Gastroesophageal sphincter (tissue), 4 donors: Measurements from ENCODE around the gene TMEM150B. TPM values are rescaled to one million over a fixed set of nuclear protein-coding genes. Genes with fewer than 3 reads are reported as not detected.

Experiments used
- ATAC-seq: fragments of 150-250 bp; one replicate; pipeline ENCODE4 v1.9.1; 2016; ENCODE audit warnings: mild to moderate bottlenecking, moderate library complexity
- H3K27ac ChIP-seq, 4 donors: fragments of 200-600 bp; sonication (generic) in 3 of 4; 1 replicate in 3 of 4; 2 replicates in 1 of 4; pipeline ENCODE4 v1.5.1; 2016 to 2019
- H3K27me3 ChIP-seq: fragments of 200-600 bp; sonication (generic); one replicate; pipeline ENCODE4 v1.5.1; 2019
- H3K36me3 ChIP-seq, 2 donors: fragments of 200-600 bp; sonication (generic); one replicate each; pipeline ENCODE4 v1.5.1; 2019; ENCODE audit warnings: control low read depth in 1 of 2
- H3K4me1 ChIP-seq, 3 donors: fragments of 200-600 bp; sonication (generic); 1 replicate in 2 of 3; 2 replicates in 1 of 3; pipeline ENCODE4 v1.5.1; 2016 to 2019; ENCODE audit warnings: control low read depth in 2 of 3
- H3K4me3 ChIP-seq, 2 donors: fragments of 200-600 bp; sonication (generic); one replicate each; pipeline ENCODE4 v1.5.1; 2019; ENCODE audit warnings: mild to moderate bottlenecking in 1 of 2, moderate library complexity in 1 of 2
- H3K9me3 ChIP-seq, 3 donors: fragments of 200-600 bp; sonication (generic); one replicate each; pipeline ENCODE4 v1.5.1; 2017 to 2019; ENCODE audit warnings: control low read depth in 2 of 3
- CTCF ChIP-seq, 4 experiments: fragments of 200-600 bp in 2 of 4; fragments of 450-650 bp in 2 of 4; sonication (generic) in 1 of 4; IDR thresholded peaks; one replicate each; pipeline ENCODE4 v1.5.1; 2017 to 2019; ENCODE audit warnings: antibody characterized with exemption in 4 of 4, mild to moderate bottlenecking in 2 of 4, moderate library complexity in 2 of 4
- EP300 ChIP-seq: sonication (generic); formaldehyde crosslinking; IDR thresholded peaks from one replicate; pipeline ENCODE4 v1.6.1; 2017; ENCODE audit warnings: antibody characterized with exemption, mild to moderate bottlenecking
- POLR2A ChIP-seq, 2 donors: fragments of 450-650 bp; IDR thresholded peaks; one replicate each; pipeline ENCODE4 v1.6.1; 2017; ENCODE audit warnings: antibody characterized with exemption in 2 of 2, mild to moderate bottlenecking in 2 of 2, moderate library complexity in 1 of 2
- POLR2AphosphoS5 ChIP-seq: sonication (generic); formaldehyde crosslinking; IDR thresholded peaks from one replicate; pipeline ENCODE4 v1.6.1; 2017; ENCODE audit warnings: antibody characterized with exemption
- WGBS, 2 donors: methylation state at CpG; one replicate each; pipeline ENCODE4 v1.1.5; 2018; ENCODE audit warnings: low coverage in 1 of 2; 5-methylcytosine and 5-hydroxymethylcytosine counted together
- total RNA-seq, 4 donors: library from RNA; depleted of rRNA; stranded (reverse); fragments of >200 nt; gene quantifications; one replicate each; pipeline ENCODE4 v1.1.0, GENCODE V29; 2016

Gene TMEM150B
- total RNA-seq, 4 donors from 2014 or later: 2.2 to 12.4 (median 3.3) TPM; not detected in 1

DNA sequence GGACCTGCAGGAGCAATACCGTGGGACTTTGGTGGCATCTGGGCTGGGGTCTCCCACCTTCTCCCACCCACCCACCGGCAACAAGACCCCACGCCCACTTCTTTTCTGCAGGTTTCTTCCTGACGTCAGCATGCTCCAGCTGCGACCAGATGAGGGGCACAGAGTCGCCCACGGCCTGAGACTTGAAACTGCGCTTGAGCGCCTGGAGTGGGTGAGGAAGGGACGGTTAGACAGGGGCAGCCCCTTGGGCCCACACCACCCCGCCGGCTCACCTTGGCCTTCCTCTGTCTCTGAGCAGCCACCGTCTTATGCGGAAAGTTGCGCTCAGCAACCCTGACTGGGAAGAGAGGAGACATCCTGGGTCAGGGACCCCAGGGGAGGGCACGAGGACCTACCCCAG lies 35.8 kb upstream of the TMEM150B start:
- H3K4me3 ChIP-seq: no peak overlapping the region
- H3K27ac ChIP-seq: no peak overlapping the region
- H3K36me3 ChIP-seq: no peaks in the 10 kb centered on the region
- no peak for TF ChIP-seq POLR2A (IDR thresholded peaks at IDR 0.05)
- TF ChIP-seq CTCF (IDR thresholded peaks at IDR 0.05): no peak
- no peak for TF ChIP-seq POLR2AphosphoS5
- TF ChIP-seq EP300: no peak
- no peaks in the 10 kb centered on the region for H3K4me1 ChIP-seq
- 100% methylated on average over 1 of the region's 16 CpGs; no CpG with 5 or more reads in 1 of the 2 donors for WGBS, 2 donors
- H3K9me3 ChIP-seq: no peaks in the 10 kb centered on the region
- H3K27me3 ChIP-seq: peaks cover 74% of the 10 kb centered on the region
- no peak for ATAC-seq

GRCh38 chr19:55358943-55359908 lies 34.1 kb upstream of the TMEM150B start:
- ATAC-seq: no peak
- 80 to 88% methylated on average over 1 to 5 of the region's 32 CpGs for WGBS, 2 donors

GRCh38 chr19:55358493-55358892 lies 33.4 kb upstream of the TMEM150B start:
- H3K27ac ChIP-seq: no peak overlapping the region
- H3K9me3 ChIP-seq: no peaks in the 10 kb centered on the region
- TF ChIP-seq POLR2AphosphoS5 (no peak), CTCF (IDR thresholded peaks at IDR 0.05) (no peak), POLR2A (IDR thresholded peaks at IDR 0.05) (no peak), EP300 (no peak)
- H3K4me3 ChIP-seq: no peak overlapping the region
- no peaks in the 10 kb centered on the region for H3K36me3 ChIP-seq
- 92% methylated on average over 2 of the region's 19 CpGs; no CpG with 5 or more reads in 1 of the 2 donors for WGBS, 2 donors
- H3K4me1 ChIP-seq: peaks cover 0 to 18% (median 12%) of the 10 kb centered on the region in 3 donors
- H3K27me3 ChIP-seq: peaks cover 81% of the 10 kb centered on the region
- no peak for ATAC-seq

More at GRCh38 chr19:55358943-55359908, 34.1 kb upstream of the TMEM150B start:
- no peaks in the 10 kb centered on the region for H3K36me3 ChIP-seq
- no peaks in the 10 kb centered on the region for H3K9me3 ChIP-seq
- H3K27ac ChIP-seq: no peak overlapping the region
- TF ChIP-seq EP300 (no peak), POLR2AphosphoS5 (no peak), POLR2A (IDR thresholded peaks at IDR 0.05) (no peak), CTCF (IDR thresholded peaks at IDR 0.05) (no peak)
- H3K4me1 ChIP-seq: peaks cover 0 to 11% (median 5%) of the 10 kb centered on the region in 3 donors
- H3K4me3 ChIP-seq: no peak overlapping the region
- H3K27me3 ChIP-seq: peaks cover 74% of the 10 kb centered on the region

DNA sequence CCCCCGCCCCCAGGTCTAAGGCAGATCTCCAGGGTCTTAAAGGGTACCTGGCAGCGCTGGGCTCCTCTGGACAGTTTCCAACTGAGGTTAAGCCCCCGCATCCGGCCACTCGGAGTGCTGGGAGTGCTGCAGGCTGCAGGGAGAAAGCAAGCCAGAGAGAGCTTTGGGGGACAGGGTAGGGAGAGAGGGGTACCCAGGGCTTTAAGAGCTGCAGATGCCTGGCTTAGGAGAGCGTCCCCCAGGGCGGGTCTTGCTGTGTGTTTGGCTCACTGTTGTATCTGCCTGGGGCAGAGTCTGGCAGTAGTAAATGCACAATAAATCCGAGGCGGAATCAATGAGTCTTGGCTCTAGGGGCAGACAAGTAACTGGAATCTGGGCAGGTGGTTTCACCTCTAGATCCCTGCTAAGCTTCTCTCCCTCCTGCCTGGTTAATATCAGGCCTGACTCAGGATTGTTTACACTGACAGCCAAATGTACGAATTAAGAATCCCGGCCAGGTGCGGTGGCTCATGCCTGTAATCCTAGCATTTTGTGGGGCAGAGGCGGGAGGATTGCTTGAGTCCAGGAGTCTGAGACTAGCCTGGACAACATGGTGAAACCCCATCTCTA lies 30.2 kb upstream of the TMEM150B start:
- Histone ChIP-seq H3K27ac (no peak overlapping the region), H3K4me3 (no peak overlapping the region), H3K36me3 (no peaks in the 10 kb centered on the region), H3K9me3 (no peaks in the 10 kb centered on the region), H3K4me1 (peaks cover 0 to 26% (median 17%) of the 10 kb centered on the region in 3 donors), H3K27me3 (peaks cover 86% of the 10 kb centered on the region)
- WGBS, 2 donors: 41 to 60% methylated on average over 2 to 8 of the region's 13 CpGs
- no peak for ATAC-seq
- TF ChIP-seq POLR2AphosphoS5: no peak
- TF ChIP-seq CTCF (IDR thresholded peaks at IDR 0.05): no peak
- TF ChIP-seq EP300: no peak
- no peak for TF ChIP-seq POLR2A (IDR thresholded peaks at IDR 0.05)
